ENCODE measurements around the gene CHST14.

CHST14 gene

DNA sequence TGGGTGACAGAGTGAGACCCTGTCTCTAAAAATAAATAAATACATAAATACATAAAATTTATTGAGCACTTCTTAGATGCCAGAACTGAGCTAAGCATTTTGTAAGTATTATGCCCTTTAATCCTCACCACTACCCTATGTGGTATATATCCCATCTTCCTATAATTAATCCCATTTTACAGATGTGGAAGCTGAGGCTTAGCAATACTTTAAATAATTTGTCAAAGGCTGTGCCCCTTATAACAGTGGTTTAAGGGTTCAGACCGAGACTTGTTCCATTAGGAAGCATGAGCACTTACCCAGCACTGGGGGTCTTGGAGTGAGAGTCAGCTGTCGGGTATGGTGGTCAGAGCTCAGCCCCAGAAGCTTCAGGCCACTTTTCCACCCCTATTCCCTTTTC, 7.5 kb upstream of the CHST14 start:
- Histone ChIP-seq H3K9me3 (ENCODE audit: insufficient read depth, low read depth, low read length) (peaks cover 3% of the 10 kb centered on the region), H3K4me1 (ENCODE audit: control insufficient read depth in 1 of 2, insufficient read depth in 2 of 2, low read length in 2 of 2) (peaks cover 5 to 25% of the 10 kb centered on the region in 2 experiments), H3K4me3 (ENCODE audit: low read depth, low read length) (no peak overlapping the region), H3K27ac (ENCODE audit: low read depth, low read length) (no peak overlapping the region), H2AFZ (ENCODE audit: insufficient read depth, low read length, poor library complexity) (no peak overlapping the region), H3K18ac (ENCODE audit: low read length) (no peak overlapping the region), H3K4ac (ENCODE audit: low read depth, low read length) (no peak overlapping the region), H4K12ac (ENCODE audit: low read depth, low read length) (no peak overlapping the region), H4K91ac (ENCODE audit: low read depth, low read length) (no peak overlapping the region), H3K4me2 (ENCODE audit: low read length) (no peak overlapping the region), H3K36me3 (ENCODE audit: control insufficient read depth in 1 of 2, insufficient read depth in 2 of 2, low read length in 2 of 2) (peaks cover 47 to 61% of the 10 kb centered on the region in 2 experiments), H2BK5ac (ENCODE audit: low read depth, low read length, poor library complexity) (no peak overlapping the region), H2BK12ac (ENCODE audit: low read length) (no peak overlapping the region), H4K8ac (ENCODE audit: low read depth, low read length) (no peak overlapping the region), H3K23ac (ENCODE audit: low read length) (no peak overlapping the region), H2BK120ac (ENCODE audit: insufficient read depth, low read length, poor library complexity) (no peak overlapping the region), H3K79me2 (ENCODE audit: control insufficient read depth, insufficient read depth, low read length, poor library complexity) (no peaks in the 10 kb centered on the region), H3K14ac (ENCODE audit: low read length) (no peak overlapping the region), H3K27me3 (ENCODE audit: insufficient read depth, low read length) (no peaks in the 10 kb centered on the region), H2AK5ac (ENCODE audit: low read length) (no peak overlapping the region), H3K9ac (ENCODE audit: low read length) (no peak overlapping the region), H3K79me1 (ENCODE audit: low read length) (no peaks in the 10 kb centered on the region)
- no peak for DNase-seq
- WGBS (ENCODE audit: extremely low coverage, insufficient coverage, insufficient read length) = no CpG with 5 or more reads among the region's 2 CpGs

DNA sequence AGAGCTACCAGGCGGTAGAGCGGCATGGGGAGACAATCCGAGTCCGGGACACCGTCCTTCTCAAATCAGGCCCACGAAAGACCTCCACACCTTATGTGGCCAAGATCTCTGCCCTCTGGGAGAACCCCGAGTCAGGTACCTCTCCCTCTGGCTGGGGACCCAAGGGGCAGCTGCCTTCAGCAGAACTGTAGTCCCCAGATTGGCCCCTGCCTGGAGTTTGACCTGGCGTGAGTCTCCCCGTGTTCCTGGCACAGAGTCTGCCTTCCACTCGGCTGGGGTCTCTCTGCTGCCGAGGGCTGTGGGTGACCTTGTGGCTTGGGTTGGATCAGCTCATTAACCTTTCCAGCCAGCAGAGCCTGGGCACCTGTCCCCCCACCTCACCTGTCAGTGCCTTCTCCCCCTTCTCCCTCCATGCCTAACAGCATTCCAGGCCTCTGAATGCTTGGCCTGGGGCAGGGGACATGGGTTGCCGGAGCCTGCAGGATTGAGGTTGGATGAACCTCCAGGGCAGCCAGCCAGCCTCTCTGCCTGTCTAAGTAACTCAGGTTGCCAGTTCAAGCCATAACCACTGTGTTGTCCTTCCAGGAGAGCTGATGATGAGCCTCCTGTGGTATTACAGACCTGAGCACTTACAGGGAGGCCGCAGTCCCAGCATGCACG, 6.8 kb upstream of the CHST14 start:
- peak; percentile 71 to 81 for DNase-seq

GRCh38 chr15:40464595-40465185, 6.1 kb upstream of the CHST14 start:
- Histone ChIP-seq H3K27me3 (ENCODE audit: insufficient read depth, low read length) (no peaks in the 10 kb centered on the region), H3K27ac (ENCODE audit: low read depth, low read length) (no peak overlapping the region)
- no CpG with 5 or more reads among the region's 3 CpGs for WGBS (ENCODE audit: extremely low coverage, insufficient coverage, insufficient read length)

More for the DNA sequence above, 6.8 kb upstream of the CHST14 start:
- no peaks in the 10 kb centered on the region for H3K79me2 ChIP-seq (ENCODE audit: control insufficient read depth, insufficient read depth, low read length, poor library complexity)
- H2AFZ ChIP-seq (ENCODE audit: insufficient read depth, low read length, poor library complexity) = no peak overlapping the region
- peaks cover 40 to 56% of the 10 kb centered on the region in 2 experiments for H3K36me3 ChIP-seq (ENCODE audit: control insufficient read depth in 1 of 2, insufficient read depth in 2 of 2, low read length in 2 of 2)
- peaks cover 3% of the 10 kb centered on the region for H3K9me3 ChIP-seq (ENCODE audit: insufficient read depth, low read depth, low read length)
- H3K79me1 ChIP-seq (ENCODE audit: low read length) = no peaks in the 10 kb centered on the region
- H3K23ac ChIP-seq (ENCODE audit: low read length) = no peak overlapping the region
- no peak overlapping the region for H3K4me3 ChIP-seq (ENCODE audit: low read depth, low read length)
- no peak overlapping the region for H3K18ac ChIP-seq (ENCODE audit: low read length)
- H3K27ac ChIP-seq (ENCODE audit: low read depth, low read length) = no peak overlapping the region
- no peak overlapping the region for H3K14ac ChIP-seq (ENCODE audit: low read length)
- H2BK120ac ChIP-seq (ENCODE audit: insufficient read depth, low read length, poor library complexity) = no peak overlapping the region
- H3K4me1 ChIP-seq (ENCODE audit: control insufficient read depth in 1 of 2, insufficient read depth in 2 of 2, low read length in 2 of 2) = peaks cover 5 to 25% of the 10 kb centered on the region in 2 experiments
- H2BK5ac ChIP-seq (ENCODE audit: low read depth, low read length, poor library complexity) = no peak overlapping the region
- H4K8ac ChIP-seq (ENCODE audit: low read depth, low read length) = no peak overlapping the region
- H3K27me3 ChIP-seq (ENCODE audit: insufficient read depth, low read length) = no peaks in the 10 kb centered on the region
- H3K4ac ChIP-seq (ENCODE audit: low read depth, low read length) = no peak overlapping the region
- no peak overlapping the region for H3K9ac ChIP-seq (ENCODE audit: low read length)
- no peak overlapping the region for H3K4me2 ChIP-seq (ENCODE audit: low read length)
- no peak overlapping the region for H4K12ac ChIP-seq (ENCODE audit: low read depth, low read length)
- no peak overlapping the region for H4K91ac ChIP-seq (ENCODE audit: low read depth, low read length)
- H2BK12ac ChIP-seq (ENCODE audit: low read length) = no peak overlapping the region
- no peak overlapping the region for H2AK5ac ChIP-seq (ENCODE audit: low read length)
- WGBS (ENCODE audit: extremely low coverage, insufficient coverage, insufficient read length) = no CpG with 5 or more reads among the region's 14 CpGs

DNA sequence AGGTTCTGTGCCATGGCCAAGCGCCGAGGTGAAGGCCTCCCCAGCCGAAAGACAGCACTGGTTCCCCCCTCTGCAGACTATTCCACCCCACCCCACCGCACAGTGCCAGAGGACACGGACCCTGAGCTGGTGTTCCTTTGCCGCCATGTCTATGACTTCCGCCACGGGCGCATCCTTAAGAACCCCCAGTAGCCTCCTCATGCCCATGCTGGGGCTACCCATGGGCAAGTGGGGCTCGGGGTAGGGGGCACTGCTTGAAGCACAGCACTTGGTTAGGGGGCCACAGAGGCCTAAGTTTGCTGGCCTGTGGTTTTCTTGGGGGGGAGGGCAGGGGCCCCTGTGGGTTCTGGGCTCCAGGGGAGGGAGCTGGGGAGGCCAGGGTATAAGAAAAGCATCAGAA, 4.8 kb upstream of the CHST14 start:
- H4K91ac ChIP-seq (ENCODE audit: low read depth, low read length) = no peak overlapping the region
- H3K9me3 ChIP-seq (ENCODE audit: insufficient read depth, low read depth, low read length) = peaks cover 3% of the 10 kb centered on the region
- no peak overlapping the region for H4K12ac ChIP-seq (ENCODE audit: low read depth, low read length)
- peaks cover 33 to 49% of the 10 kb centered on the region in 2 experiments for H3K36me3 ChIP-seq (ENCODE audit: control insufficient read depth in 1 of 2, insufficient read depth in 2 of 2, low read length in 2 of 2)
- H3K23ac ChIP-seq (ENCODE audit: low read length) = no peak overlapping the region
- H4K8ac ChIP-seq (ENCODE audit: low read depth, low read length) = no peak overlapping the region
- no peak overlapping the region for H3K4me2 ChIP-seq (ENCODE audit: low read length)
- H2BK120ac ChIP-seq (ENCODE audit: insufficient read depth, low read length, poor library complexity) = no peak overlapping the region
- no peak overlapping the region for H3K14ac ChIP-seq (ENCODE audit: low read length)
- H3K27me3 ChIP-seq (ENCODE audit: insufficient read depth, low read length) = no peaks in the 10 kb centered on the region
- no peak overlapping the region for H3K18ac ChIP-seq (ENCODE audit: low read length)
- H3K4me3 ChIP-seq (ENCODE audit: low read depth, low read length) = no peak overlapping the region
- H3K79me2 ChIP-seq (ENCODE audit: control insufficient read depth, insufficient read depth, low read length, poor library complexity) = peaks cover 3% of the 10 kb centered on the region
- H3K4me1 ChIP-seq (ENCODE audit: control insufficient read depth in 1 of 2, insufficient read depth in 2 of 2, low read length in 2 of 2) = peaks cover 8 to 22% of the 10 kb centered on the region in 2 experiments
- peaks cover 4% of the 10 kb centered on the region for H3K79me1 ChIP-seq (ENCODE audit: low read length)
- H3K9ac ChIP-seq (ENCODE audit: low read length) = no peak overlapping the region
- H2AK5ac ChIP-seq (ENCODE audit: low read length) = no peak overlapping the region
- WGBS (ENCODE audit: extremely low coverage, insufficient coverage, insufficient read length) = no CpG with 5 or more reads among the region's 10 CpGs
- H3K27ac ChIP-seq (ENCODE audit: low read depth, low read length) = no peak overlapping the region
- no peak overlapping the region for H2BK5ac ChIP-seq (ENCODE audit: low read depth, low read length, poor library complexity)
- DNase-seq = no peak
- no peak overlapping the region for H2AFZ ChIP-seq (ENCODE audit: insufficient read depth, low read length, poor library complexity)
- no peak overlapping the region for H3K4ac ChIP-seq (ENCODE audit: low read depth, low read length)
- H2BK12ac ChIP-seq (ENCODE audit: low read length) = no peak overlapping the region

More at GRCh38 chr15:40464595-40465185, 6.1 kb upstream of the CHST14 start:
- no peak overlapping the region for H2BK120ac ChIP-seq (ENCODE audit: insufficient read depth, low read length, poor library complexity)
- peaks cover 3% of the 10 kb centered on the region for H3K9me3 ChIP-seq (ENCODE audit: insufficient read depth, low read depth, low read length)
- no peak overlapping the region for H3K4me3 ChIP-seq (ENCODE audit: low read depth, low read length)
- no peaks in the 10 kb centered on the region for H3K79me2 ChIP-seq (ENCODE audit: control insufficient read depth, insufficient read depth, low read length, poor library complexity)
- H4K8ac ChIP-seq (ENCODE audit: low read depth, low read length) = no peak overlapping the region
- no peak overlapping the region for H3K9ac ChIP-seq (ENCODE audit: low read length)
- H4K91ac ChIP-seq (ENCODE audit: low read depth, low read length) = no peak overlapping the region
- no peak overlapping the region for H3K4me2 ChIP-seq (ENCODE audit: low read length)
- H2BK5ac ChIP-seq (ENCODE audit: low read depth, low read length, poor library complexity) = no peak overlapping the region
- H3K79me1 ChIP-seq (ENCODE audit: low read length) = no peaks in the 10 kb centered on the region
- H2AK5ac ChIP-seq (ENCODE audit: low read length) = no peak overlapping the region
- no peak overlapping the region for H3K4ac ChIP-seq (ENCODE audit: low read depth, low read length)
- no peak overlapping the region for H3K18ac ChIP-seq (ENCODE audit: low read length)
- H2AFZ ChIP-seq (ENCODE audit: insufficient read depth, low read length, poor library complexity) = no peak overlapping the region
- H4K12ac ChIP-seq (ENCODE audit: low read depth, low read length) = no peak overlapping the region
- peaks cover 5 to 26% of the 10 kb centered on the region in 2 experiments for H3K4me1 ChIP-seq (ENCODE audit: control insufficient read depth in 1 of 2, insufficient read depth in 2 of 2, low read length in 2 of 2)
- no peak overlapping the region for H3K14ac ChIP-seq (ENCODE audit: low read length)
- DNase-seq = no peak
- no peak overlapping the region for H2BK12ac ChIP-seq (ENCODE audit: low read length)
- H3K36me3 ChIP-seq (ENCODE audit: control insufficient read depth in 1 of 2, insufficient read depth in 2 of 2, low read length in 2 of 2) = peaks cover 35 to 50% of the 10 kb centered on the region in 2 experiments
- H3K23ac ChIP-seq (ENCODE audit: low read length) = no peak overlapping the region

Data from trophoblast cell (in vitro differentiated cells and primary cell).